Neural cell (in vitro differentiated cells): Measurements from ENCODE around the gene PLD6.

ENCODE experiments used
- CTCF ChIP-seq: fragments of 450-650 bp; IDR thresholded peaks from 2 replicates; pipeline ENCODE4 v1.5.1; 2014; ENCODE audit warnings: antibody characterized with exemption, mild to moderate bottlenecking, moderate library complexity; ENCODE audit not compliant: poor library complexity, severe bottlenecking
- EP300 ChIP-seq: fragments of 450-650 bp; conservative IDR thresholded peaks from 2 replicates; pipeline ENCODE4 v1.6.1; 2014; ENCODE audit warnings: antibody characterized with exemption, mild to moderate bottlenecking, moderate library complexity; ENCODE audit not compliant: poor library complexity, severe bottlenecking
- EZH2 ChIP-seq: fragments of 200-600, 300-800 bp; shearing (Covaris generic), sonication (generic); IDR thresholded peaks from 2 replicates; pipeline ENCODE4 v1.6.1; 2014; ENCODE audit warnings: antibody characterized with exemption, low read length, borderline replicate concordance, mild to moderate bottlenecking; ENCODE audit not compliant: insufficient read depth, poor library complexity, severe bottlenecking
- POLR2AphosphoS5 ChIP-seq: IDR thresholded peaks from 2 replicates; pipeline ENCODE4 v1.6.1; 2012
- REST ChIP-seq: IDR thresholded peaks from 2 replicates; pipeline ENCODE4 v1.6.1; 2012; ENCODE audit warnings: borderline replicate concordance
- SMC3 ChIP-seq: fragments of 450-650 bp; conservative IDR thresholded peaks from 2 replicates; pipeline ENCODE4 v1.6.1; 2014; ENCODE audit warnings: antibody characterized with exemption, mild to moderate bottlenecking, moderate library complexity; ENCODE audit not compliant: poor library complexity
- TAF1 ChIP-seq: IDR thresholded peaks from 2 replicates; pipeline ENCODE4 v1.6.1; 2012; ENCODE audit warnings: low read depth

- no peak for TF ChIP-seq TAF1
- no peak for TF ChIP-seq CTCF
- no peak for TF ChIP-seq POLR2AphosphoS5
- TF ChIP-seq SMC3 = no peak
- no peak for TF ChIP-seq EZH2
- no peak for TF ChIP-seq REST
- TF ChIP-seq EP300 = no peak
Measured at GRCh38 chr17:17232303-17232621, 26.1 kb upstream of the PLD6 start.
